Testis (tissue), 2 donors: ENCODE measurements around the gene MKS1.

Source experiments
- POLR2A ChIP-seq: fragments of 450-650 bp; IDR thresholded peaks from one replicate; pipeline ENCODE4 v1.6.1; 2017; ENCODE audit warnings: antibody characterized with exemption, mild to moderate bottlenecking, moderate library complexity
- TF ChIP-seq, protein P1 (sequence below), 3 experiments: fragments of 450-650 bp in 2 of 3; fragments of 200-600 bp in 1 of 3; sonication (generic) in 1 of 3; IDR thresholded peaks; one replicate each; pipeline ENCODE4 v1.5.1; 2016 to 2019; ENCODE audit warnings: antibody characterized with exemption in 3 of 3, mild to moderate bottlenecking in 2 of 3, moderate library complexity in 1 of 3

GRCh38 chr17:58268326-58268725 is 49.3 kb upstream of the MKS1 start:
- TF ChIP-seq, protein P1, sequence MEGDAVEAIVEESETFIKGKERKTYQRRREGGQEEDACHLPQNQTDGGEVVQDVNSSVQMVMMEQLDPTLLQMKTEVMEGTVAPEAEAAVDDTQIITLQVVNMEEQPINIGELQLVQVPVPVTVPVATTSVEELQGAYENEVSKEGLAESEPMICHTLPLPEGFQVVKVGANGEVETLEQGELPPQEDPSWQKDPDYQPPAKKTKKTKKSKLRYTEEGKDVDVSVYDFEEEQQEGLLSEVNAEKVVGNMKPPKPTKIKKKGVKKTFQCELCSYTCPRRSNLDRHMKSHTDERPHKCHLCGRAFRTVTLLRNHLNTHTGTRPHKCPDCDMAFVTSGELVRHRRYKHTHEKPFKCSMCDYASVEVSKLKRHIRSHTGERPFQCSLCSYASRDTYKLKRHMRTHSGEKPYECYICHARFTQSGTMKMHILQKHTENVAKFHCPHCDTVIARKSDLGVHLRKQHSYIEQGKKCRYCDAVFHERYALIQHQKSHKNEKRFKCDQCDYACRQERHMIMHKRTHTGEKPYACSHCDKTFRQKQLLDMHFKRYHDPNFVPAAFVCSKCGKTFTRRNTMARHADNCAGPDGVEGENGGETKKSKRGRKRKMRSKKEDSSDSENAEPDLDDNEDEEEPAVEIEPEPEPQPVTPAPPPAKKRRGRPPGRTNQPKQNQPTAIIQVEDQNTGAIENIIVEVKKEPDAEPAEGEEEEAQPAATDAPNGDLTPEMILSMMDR (IDR thresholded peaks at IDR 0.05) = no peak
- TF ChIP-seq POLR2A = no peak
